RWPE2 (cell line): ENCODE results near the gene B4GALT4.
A peak's percentile ranks its signal among the peaks of the same experiment; 100 is the strongest.

Source experiments
- ATAC-seq: fragments of 200-7000 bp; cut with Tn5 transposase; 3 replicates; pipeline ENCODE4 v1.9.1; 2021; ENCODE audit warnings: low read depth
- DNase-seq: peaks from one replicate; pipeline ENCODE4 v3.0.0-alpha.2; 2020; ENCODE audit warnings: low spot score
- H3K27ac ChIP-seq: fragments of 450-650 bp; 2 replicates; pipeline ENCODE4 v1.5.1; 2017; ENCODE audit warnings: mild to moderate bottlenecking; ENCODE audit not compliant: poor library complexity, severe bottlenecking
- H3K27me3 ChIP-seq: fragments of 250-450 bp; sonication (Bioruptor Pico); 2 replicates; pipeline ENCODE4 v1.5.1; 2021; ENCODE audit warnings: mild to moderate bottlenecking, moderate library complexity; ENCODE audit not compliant: insufficient read depth, poor library complexity, severe bottlenecking
- H3K36me3 ChIP-seq: fragments of 250-450 bp; sonication (Bioruptor Pico); 2 replicates; pipeline ENCODE4 v1.5.1; 2020; ENCODE audit warnings: low read depth, mild to moderate bottlenecking, moderate library complexity
- H3K4me1 ChIP-seq: fragments of 250-450 bp; sonication (Bioruptor Pico); 2 replicates; pipeline ENCODE4 v1.5.1; 2021; ENCODE audit warnings: mild to moderate bottlenecking, moderate library complexity; ENCODE audit not compliant: insufficient read depth, poor library complexity, severe bottlenecking
- H3K4me3 ChIP-seq: fragments of 250-450 bp; sonication (Bioruptor Pico); 2 replicates; pipeline ENCODE4 v1.5.1; 2021; ENCODE audit warnings: mild to moderate bottlenecking, moderate library complexity; ENCODE audit not compliant: severe bottlenecking
- H3K9me3 ChIP-seq: fragments of 250-450 bp; sonication (Bioruptor Pico); 2 replicates; pipeline ENCODE4 v1.5.1; 2021; ENCODE audit warnings: mild to moderate bottlenecking, moderate library complexity; ENCODE audit not compliant: severe bottlenecking
- CTCF ChIP-seq: fragments of 450-650 bp; IDR thresholded peaks from one replicate; pipeline ENCODE4 v1.5.1; 2017; ENCODE audit warnings: mild to moderate bottlenecking, moderate library complexity; ENCODE audit not compliant: poor library complexity, severe bottlenecking

Gene B4GALT4

GRCh38 chr3:119240591-119241434, at the start of gene B4GALT4:
B4GALT4 (minus strand) TSS chr3:119240878; CDS start chr3:119230099, 10,779 bp downstream.
- Histone ChIP-seq H3K4me1 (peaks cover 13% of the 10 kb centered on the region), H3K27me3 (no peaks in the 10 kb centered on the region), H3K27ac (peak within 1 kb of the TSS; percentile 55), H3K4me3 (peak within 1 kb of the TSS; percentile 52), H3K36me3 (peaks cover 2% of the 10 kb centered on the region), H3K9me3 (no peaks in the 10 kb centered on the region)
- peak; percentile 80 for DNase-seq
- ATAC-seq, result peak; percentile 94
- no peak for TF ChIP-seq CTCF

GRCh38 chr3:119289404-119289770, 48.7 kb upstream of the B4GALT4 start:
- Histone ChIP-seq H3K27ac (no peak overlapping the region), H3K36me3 (no peaks in the 10 kb centered on the region), H3K27me3 (no peaks in the 10 kb centered on the region), H3K4me1 (no peaks in the 10 kb centered on the region), H3K9me3 (no peaks in the 10 kb centered on the region), H3K4me3 (no peak overlapping the region)
- DNase-seq (no peak), ATAC-seq (no peak)
- no peak for TF ChIP-seq CTCF

GRCh38 chr3:119288669-119289403, 48.2 kb upstream of the B4GALT4 start:
- H3K27ac ChIP-seq, result no peak overlapping the region
- H3K27me3 ChIP-seq, result no peaks in the 10 kb centered on the region
- DNase-seq, result no peak
- H3K9me3 ChIP-seq, result no peaks in the 10 kb centered on the region
- H3K36me3 ChIP-seq, result no peaks in the 10 kb centered on the region
- TF ChIP-seq CTCF, result no peak
- no peak overlapping the region for H3K4me3 ChIP-seq
- no peak for ATAC-seq
- no peaks in the 10 kb centered on the region for H3K4me1 ChIP-seq

- TF ChIP-seq CTCF, result no peak
Observed at GRCh38 chr3:119279584-119280243, 39.0 kb upstream of the B4GALT4 start.

More at GRCh38 chr3:119279584-119280243, 39.0 kb upstream of the B4GALT4 start:
- H3K27ac ChIP-seq, result no peak overlapping the region
- ATAC-seq, result no peak
- DNase-seq, result no peak
- no peaks in the 10 kb centered on the region for H3K36me3 ChIP-seq
- no peaks in the 10 kb centered on the region for H3K9me3 ChIP-seq
- no peak overlapping the region for H3K4me3 ChIP-seq
- no peaks in the 10 kb centered on the region for H3K4me1 ChIP-seq
- H3K27me3 ChIP-seq, result no peaks in the 10 kb centered on the region
